ENCODE results near the gene NHEJ1.

The NHEJ1 gene

GRCh38 chr2:219029829-219030165 lies 130.8 kb downstream of the NHEJ1 start:
- peak; percentile 65 to 70 for DNase-seq (ENCODE audit: low read depth in 2 of 2)

DNA sequence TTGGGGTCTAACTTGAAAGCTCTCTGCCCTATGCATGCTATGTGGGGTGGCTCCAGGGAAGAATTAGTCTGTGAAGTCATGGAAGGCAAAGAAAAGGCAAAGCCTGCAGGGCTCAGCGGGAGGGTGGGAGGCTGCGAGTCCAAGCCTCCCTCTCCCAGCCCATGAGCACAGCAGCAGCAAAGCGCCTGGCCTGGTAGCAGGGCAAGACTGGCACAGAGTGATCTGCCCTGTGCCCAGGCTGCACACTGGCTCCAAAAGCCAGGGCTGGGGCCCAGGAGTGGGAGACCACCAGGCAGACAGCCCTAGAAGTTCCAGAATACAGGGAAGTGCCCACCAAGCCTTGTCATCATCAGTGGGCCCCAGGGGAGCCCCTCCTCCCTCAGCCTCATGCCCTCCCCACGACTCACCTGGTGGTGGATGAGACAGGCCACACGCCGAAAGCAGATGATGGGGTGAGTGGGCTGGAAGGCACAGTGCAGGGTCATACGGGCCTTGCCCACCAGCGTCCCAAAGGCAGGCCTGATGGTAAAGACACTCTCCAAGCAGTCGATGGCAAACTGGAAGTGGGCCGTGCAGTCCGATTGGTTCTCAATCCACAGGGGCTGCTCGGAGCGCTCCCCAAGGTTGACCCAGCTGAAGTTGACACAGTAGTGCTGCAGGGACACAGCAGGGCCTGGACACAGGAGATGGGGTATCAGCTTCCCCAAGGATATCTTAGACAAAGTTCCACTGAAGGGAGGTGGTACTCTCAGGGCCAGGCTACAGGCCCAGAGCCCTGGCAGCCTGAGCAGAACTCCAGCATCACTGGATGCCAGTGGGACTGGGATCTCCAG lies 131.4 kb downstream of the NHEJ1 start:
- no peak for DNase-seq (ENCODE audit: low read depth in 2 of 2)

- DNase-seq (ENCODE audit: low read depth in 2 of 2), result no peak
These were observed 132.5 kb downstream of the NHEJ1 start for GRCh38 chr2:219028141-219028540.

GRCh38 chr2:219027511-219028055 lies 133.0 kb downstream of the NHEJ1 start:
- DNase-seq (ENCODE audit: low read depth in 2 of 2), result no peak

- DNase-seq (ENCODE audit: low read depth in 2 of 2), result no peak
These were observed 133.7 kb downstream of the NHEJ1 start for GRCh38 chr2:219026946-219027345.

DNA sequence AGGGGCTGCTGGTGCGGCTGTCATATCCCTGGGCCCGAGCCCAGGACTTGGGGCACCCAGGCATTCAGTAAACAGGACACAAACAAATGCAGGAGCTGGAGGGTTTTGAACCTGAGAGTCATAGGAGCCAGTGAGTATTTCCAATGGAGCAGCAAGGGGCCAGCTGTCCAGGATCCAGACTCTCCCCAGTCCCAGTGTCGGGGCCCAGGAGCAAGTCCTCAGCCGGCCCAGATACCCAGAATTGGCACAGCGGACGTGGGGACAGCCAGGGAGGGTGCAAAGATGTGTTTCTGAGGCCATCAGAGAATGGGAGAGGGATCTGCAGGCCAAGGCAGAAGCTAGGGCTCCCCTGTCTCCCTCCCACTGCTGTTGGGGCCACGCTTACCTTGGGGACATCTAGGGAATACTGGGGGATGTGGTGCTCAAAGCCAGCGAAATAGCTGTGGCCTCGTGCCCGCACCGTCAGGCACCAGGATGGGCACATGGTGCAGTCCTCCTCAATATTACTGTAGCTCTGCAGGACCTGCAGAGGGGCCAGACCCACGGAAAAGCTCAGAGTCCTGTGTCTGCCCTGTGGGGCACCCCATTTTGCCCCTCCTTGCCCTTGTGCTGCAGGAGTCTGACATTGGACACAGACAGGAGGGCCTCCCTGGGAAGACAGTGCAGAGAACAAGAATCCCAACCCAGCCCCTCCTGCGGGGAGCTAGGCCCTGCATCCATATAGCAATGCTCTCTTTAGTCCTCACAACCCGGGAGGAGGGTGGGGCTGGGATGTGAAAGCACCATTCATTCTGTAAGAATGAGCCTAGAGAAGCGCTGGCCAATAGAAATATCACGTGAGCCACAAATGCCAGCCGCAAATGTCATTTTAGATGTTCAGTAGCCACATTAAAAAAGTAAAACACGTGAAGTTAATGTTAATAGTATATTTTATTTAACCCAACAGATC lies 134.7 kb downstream of the NHEJ1 start:
- no peak for DNase-seq (ENCODE audit: low read depth in 2 of 2)
